Measurements from ENCODE around the gene SORL1-AS1.

SORL1-AS1 gene

DNA sequence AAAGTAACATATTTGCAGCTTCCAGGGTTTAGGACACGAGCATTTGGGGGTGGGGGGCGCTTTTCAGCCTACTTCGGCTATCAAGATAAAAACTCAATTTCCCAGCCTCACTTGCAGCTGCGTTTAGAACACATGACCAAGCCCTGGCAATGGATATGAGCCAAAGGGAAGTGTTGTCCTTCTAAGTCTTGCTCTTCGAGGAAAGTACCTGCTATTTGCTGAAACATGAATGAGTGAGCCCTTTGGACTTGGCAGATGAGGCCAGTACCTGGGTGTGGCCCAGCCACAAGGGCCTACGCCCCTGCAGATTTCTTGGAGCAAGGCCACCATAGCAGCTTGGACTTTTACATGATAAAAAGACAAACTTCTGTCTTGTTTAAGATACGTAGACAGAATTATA is 60.9 kb downstream of the SORL1-AS1 start:
- no peak for DNase-seq (ENCODE audit: low read depth)

- DNase-seq (ENCODE audit: low read depth) = no peak
These were observed 63.1 kb downstream of the SORL1-AS1 start for GRCh38 chr11:121389651-121390050.
